GM12873 (cell line): ENCODE results near the gene PTPRN2.

ENCODE experiments used
- CTCF ChIP-seq: IDR thresholded peaks from 2 replicates; pipeline ENCODE4 v1.5.1; 2012; ENCODE audit warnings: low read depth, mild to moderate bottlenecking, moderate library complexity, low read length, control low read depth; ENCODE audit not compliant: insufficient read depth; ENCODE audit errors: missing control alignments

Gene PTPRN2

DNA sequence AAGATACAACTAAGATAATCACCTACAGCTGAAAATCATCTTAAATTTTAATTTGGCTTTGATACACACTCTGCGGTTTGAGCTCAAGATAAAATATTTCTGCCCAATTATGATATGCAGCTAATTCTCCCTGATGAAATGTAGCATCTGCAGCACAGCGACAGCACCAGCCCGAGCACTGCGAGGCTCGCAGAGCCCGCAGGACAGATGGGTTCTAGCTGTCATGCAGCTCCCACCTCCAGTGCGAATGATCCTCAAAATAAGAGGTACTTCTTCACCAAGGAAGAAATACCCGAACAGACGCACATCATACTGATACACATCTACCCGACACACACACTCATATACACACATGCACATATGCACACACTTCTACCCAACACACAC, 457.6 kb downstream of the PTPRN2 start:
- no peak for TF ChIP-seq CTCF

- no peak for TF ChIP-seq CTCF
Measured at GRCh38 chr7:158129037-158130022, 458.3 kb downstream of the PTPRN2 start.

- no peak for TF ChIP-seq CTCF
Measured at GRCh38 chr7:158128572-158128971, 459.1 kb downstream of the PTPRN2 start.

- no peak for TF ChIP-seq CTCF
Measured at GRCh38 chr7:158127241-158127640, 460.4 kb downstream of the PTPRN2 start.

DNA sequence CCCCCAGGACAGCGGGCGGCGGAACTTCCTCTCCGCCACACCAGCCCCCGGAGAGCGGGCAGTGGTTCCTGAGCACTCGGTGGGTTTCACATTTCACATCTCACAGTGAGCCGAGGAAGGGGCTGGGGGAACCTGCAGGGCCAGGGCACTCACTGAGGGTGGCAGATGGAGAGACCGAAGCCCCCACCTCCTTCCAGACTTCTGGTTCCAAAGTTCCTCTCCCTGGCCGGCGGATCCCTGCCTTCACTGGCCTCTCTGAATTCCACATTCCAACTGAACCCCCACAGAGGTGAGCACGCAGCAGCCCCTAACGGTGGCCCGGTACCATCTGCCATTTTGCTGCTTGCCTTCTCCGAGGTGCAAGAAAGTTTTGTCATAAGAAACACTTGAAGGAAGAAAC, 461.0 kb downstream of the PTPRN2 start:
- TF ChIP-seq CTCF: no peak

- no peak for TF ChIP-seq CTCF
Measured at GRCh38 chr7:158125721-158126120, 461.9 kb downstream of the PTPRN2 start.

DNA sequence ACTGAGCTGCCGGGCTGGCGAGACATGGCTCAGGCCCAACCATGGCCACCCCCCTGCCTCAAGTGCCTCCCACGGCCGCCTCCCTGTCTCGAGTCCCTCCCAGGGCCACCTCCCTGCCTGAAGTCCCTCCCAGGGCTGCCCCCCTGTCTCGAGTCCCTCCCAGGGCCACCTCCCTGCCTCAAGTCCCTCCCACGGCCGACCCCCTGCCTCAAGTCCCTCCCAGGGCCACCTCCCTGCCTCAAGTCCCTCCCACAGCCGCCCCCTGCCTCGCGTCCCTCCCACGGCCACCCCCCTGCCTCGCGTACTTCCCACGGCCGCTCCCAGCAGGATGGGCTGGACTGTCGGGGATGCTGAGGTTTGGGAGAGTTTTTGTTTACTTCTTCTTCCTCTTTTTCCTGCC, 462.5 kb downstream of the PTPRN2 start:
- no peak for TF ChIP-seq CTCF
